ENCODE data around the gene MIPOL1.
"Not testable (repeated sequence)": the region's sequence is repeated elsewhere in the genome, so short reads cannot be mapped to it uniquely, and the experiment has no call there.

Gene MIPOL1

DNA sequence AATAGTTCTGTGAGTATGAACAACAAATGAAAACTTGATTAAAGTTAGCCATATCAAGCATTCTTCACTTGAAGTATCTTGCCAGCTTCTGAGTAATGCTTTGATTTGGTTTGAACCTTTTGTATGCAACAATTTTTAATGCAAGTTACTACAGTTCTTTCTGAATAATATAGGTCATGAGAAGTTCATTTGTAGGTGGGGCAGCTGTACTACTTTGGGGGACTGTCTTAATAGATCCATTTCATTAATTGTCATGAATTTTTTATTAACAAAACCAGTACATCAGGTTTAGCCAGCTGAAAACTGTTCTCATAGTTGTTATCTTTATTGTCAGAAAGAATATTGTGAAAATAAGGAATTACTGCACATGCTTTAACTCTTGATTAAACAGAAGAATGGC, 254.6 kb downstream of the MIPOL1 start:
- H3K36me3 ChIP-seq (ENCODE audit: control insufficient read depth in 2 of 2, insufficient read depth in 1 of 2, low read length in 2 of 2): no peaks in the 10 kb centered on the region
- H3K4me1 ChIP-seq (ENCODE audit: control insufficient read depth, insufficient read depth, low read length): no peaks in the 10 kb centered on the region
- H3K9me3 ChIP-seq (ENCODE audit: control insufficient read depth, insufficient read depth, low read depth, low read length): no peaks in the 10 kb centered on the region
- ChIA-PET POLR2A (no interaction called here), CTCF (no interaction called here)
- H3K4me3 ChIP-seq (ENCODE audit: low read depth, low read length): no peak overlapping the region
- TF ChIP-seq ZNF701 (tag by site-specific recombination; IDR thresholded peaks at IDR 0.05): no peak
- no peak for TF ChIP-seq SP3 (tag by site-specific recombination; IDR thresholded peaks at IDR 0.05)
- H3K27ac ChIP-seq (ENCODE audit: extremely low read depth, low read depth, low read length): no peak overlapping the region

GRCh38 chr14:37453985-37454384, 256.2 kb downstream of the MIPOL1 start:
- ChIA-PET CTCF (no interaction called here), POLR2A (no interaction called here)
- no peak overlapping the region for H3K27ac ChIP-seq (ENCODE audit: extremely low read depth, low read depth, low read length)
- TF ChIP-seq, protein P1, sequence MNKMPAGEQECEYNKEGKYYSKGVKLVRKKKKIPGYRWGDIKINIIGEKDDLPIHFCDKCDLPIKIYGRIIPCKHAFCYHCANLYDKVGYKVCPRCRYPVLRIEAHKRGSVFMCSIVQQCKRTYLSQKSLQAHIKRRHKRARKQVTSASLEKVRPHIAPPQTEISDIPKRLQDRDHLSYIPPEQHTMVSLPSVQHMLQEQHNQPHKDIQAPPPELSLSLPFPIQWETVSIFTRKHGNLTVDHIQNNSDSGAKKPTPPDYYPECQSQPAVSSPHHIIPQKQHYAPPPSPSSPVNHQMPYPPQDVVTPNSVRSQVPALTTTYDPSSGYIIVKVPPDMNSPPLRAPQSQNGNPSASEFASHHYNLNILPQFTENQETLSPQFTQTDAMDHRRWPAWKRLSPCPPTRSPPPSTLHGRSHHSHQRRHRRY (tag by site-specific recombination; IDR thresholded peaks at IDR 0.05): no peak
- no peak for TF ChIP-seq ZNF140 (tag by site-specific recombination; IDR thresholded peaks at IDR 0.05)
- TF ChIP-seq, protein P2, sequence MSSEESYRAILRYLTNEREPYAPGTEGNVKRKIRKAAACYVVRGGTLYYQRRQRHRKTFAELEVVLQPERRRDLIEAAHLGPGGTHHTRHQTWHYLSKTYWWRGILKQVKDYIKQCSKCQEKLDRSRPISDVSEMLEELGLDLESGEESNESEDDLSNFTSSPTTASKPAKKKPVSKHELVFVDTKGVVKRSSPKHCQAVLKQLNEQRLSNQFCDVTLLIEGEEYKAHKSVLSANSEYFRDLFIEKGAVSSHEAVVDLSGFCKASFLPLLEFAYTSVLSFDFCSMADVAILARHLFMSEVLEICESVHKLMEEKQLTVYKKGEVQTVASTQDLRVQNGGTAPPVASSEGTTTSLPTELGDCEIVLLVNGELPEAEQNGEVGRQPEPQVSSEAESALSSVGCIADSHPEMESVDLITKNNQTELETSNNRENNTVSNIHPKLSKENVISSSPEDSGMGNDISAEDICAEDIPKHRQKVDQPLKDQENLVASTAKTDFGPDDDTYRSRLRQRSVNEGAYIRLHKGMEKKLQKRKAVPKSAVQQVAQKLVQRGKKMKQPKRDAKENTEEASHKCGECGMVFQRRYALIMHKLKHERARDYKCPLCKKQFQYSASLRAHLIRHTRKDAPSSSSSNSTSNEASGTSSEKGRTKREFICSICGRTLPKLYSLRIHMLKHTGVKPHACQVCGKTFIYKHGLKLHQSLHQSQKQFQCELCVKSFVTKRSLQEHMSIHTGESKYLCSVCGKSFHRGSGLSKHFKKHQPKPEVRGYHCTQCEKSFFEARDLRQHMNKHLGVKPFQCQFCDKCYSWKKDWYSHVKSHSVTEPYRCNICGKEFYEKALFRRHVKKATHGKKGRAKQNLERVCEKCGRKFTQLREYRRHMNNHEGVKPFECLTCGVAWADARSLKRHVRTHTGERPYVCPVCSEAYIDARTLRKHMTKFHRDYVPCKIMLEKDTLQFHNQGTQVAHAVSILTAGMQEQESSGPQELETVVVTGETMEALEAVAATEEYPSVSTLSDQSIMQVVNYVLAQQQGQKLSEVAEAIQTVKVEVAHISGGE (tag by site-specific recombination; conservative IDR thresholded peaks at IDR 0.05; ENCODE audit: low read depth): no peak
- H3K36me3 ChIP-seq (ENCODE audit: control insufficient read depth in 2 of 2, insufficient read depth in 1 of 2, low read length in 2 of 2): no peaks in the 10 kb centered on the region
- no peak overlapping the region for H3K4me3 ChIP-seq (ENCODE audit: low read depth, low read length)
- no peaks in the 10 kb centered on the region for H3K9me3 ChIP-seq (ENCODE audit: control insufficient read depth, insufficient read depth, low read depth, low read length)
- H3K4me1 ChIP-seq (ENCODE audit: control insufficient read depth, insufficient read depth, low read length): no peaks in the 10 kb centered on the region

DNA sequence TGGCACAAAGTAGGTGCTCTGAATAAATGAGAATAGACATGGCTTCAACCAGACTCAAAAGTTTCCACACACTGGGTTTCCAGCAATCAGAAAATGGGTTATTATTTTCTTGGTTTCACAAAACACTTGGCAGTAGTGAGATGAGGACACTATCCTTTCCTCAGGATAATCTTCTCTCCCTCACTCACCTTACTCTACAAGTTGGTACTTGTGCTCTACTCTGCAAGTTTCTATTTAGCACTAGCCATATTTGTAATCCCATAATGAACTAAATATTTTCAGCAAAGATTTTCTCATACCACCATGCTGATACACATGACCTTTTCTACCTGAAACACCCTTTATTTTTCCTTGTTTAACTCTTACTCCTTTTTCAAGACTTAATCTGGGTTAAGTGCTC, 259.6 kb downstream of the MIPOL1 start:
- no peak overlapping the region for H3K4me3 ChIP-seq (ENCODE audit: low read depth, low read length)
- no peaks in the 10 kb centered on the region for H3K4me1 ChIP-seq (ENCODE audit: control insufficient read depth, insufficient read depth, low read length)
- no peaks in the 10 kb centered on the region for H3K9me3 ChIP-seq (ENCODE audit: control insufficient read depth, insufficient read depth, low read depth, low read length)
- ChIA-PET POLR2A (no interaction called here), CTCF (no interaction called here)
- TF ChIP-seq ZNF24 (tag by site-specific recombination; IDR thresholded peaks at IDR 0.05) (no peak), RBAK (tag by site-specific recombination; IDR thresholded peaks at IDR 0.05) (no peak), ZNF391 (tag by site-specific recombination; IDR thresholded peaks at IDR 0.05; ENCODE audit: borderline replicate concordance, low read depth) (no peak), GFI1B (tag by site-specific recombination; IDR thresholded peaks at IDR 0.05) (no peak), FEZF1 (tag by site-specific recombination; IDR thresholded peaks at IDR 0.05) (no peak)
- H3K27ac ChIP-seq (ENCODE audit: extremely low read depth, low read depth, low read length): no peak overlapping the region
- H3K36me3 ChIP-seq (ENCODE audit: control insufficient read depth in 2 of 2, insufficient read depth in 1 of 2, low read length in 2 of 2): no peaks in the 10 kb centered on the region

DNA sequence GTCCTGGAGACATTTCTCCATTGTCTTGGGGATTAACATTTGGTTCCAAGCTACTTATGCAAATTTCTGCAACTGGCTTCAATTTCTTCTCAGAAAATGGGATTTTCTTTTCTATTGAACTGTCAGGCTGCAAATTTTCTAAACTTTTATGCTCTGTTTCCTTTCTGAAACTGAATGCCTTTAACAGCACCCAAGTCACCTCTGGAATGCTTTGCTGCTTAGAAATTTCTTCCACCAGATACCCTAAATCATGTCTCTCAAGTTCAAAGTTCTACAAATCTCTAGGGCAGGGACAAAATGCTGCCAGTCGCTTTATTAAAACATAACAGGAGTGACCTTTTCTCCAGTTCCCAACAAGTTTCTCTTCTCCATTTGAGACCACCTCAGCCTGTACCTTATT, 264.7 kb downstream of the MIPOL1 start:
- H3K4me3 ChIP-seq (ENCODE audit: low read depth, low read length); H3K4me1 ChIP-seq (ENCODE audit: control insufficient read depth, insufficient read depth, low read length); H3K9me3 ChIP-seq (ENCODE audit: control insufficient read depth, insufficient read depth, low read depth, low read length); CTCF ChIA-PET; H3K36me3 ChIP-seq (ENCODE audit: control insufficient read depth in 2 of 2, insufficient read depth in 1 of 2, low read length in 2 of 2); H3K27ac ChIP-seq (ENCODE audit: extremely low read depth, low read depth, low read length); POLR2A ChIA-PET: not testable (repeated sequence)

- Histone ChIP-seq H3K27ac (ENCODE audit: extremely low read depth, low read depth, low read length) (no peak overlapping the region), H3K36me3 (ENCODE audit: control insufficient read depth in 2 of 2, insufficient read depth in 1 of 2, low read length in 2 of 2) (no peaks in the 10 kb centered on the region), H3K4me3 (ENCODE audit: low read depth, low read length) (no peak overlapping the region), H3K4me1 (ENCODE audit: control insufficient read depth, insufficient read depth, low read length) (no peaks in the 10 kb centered on the region), H3K9me3 (ENCODE audit: control insufficient read depth, insufficient read depth, low read depth, low read length) (no peaks in the 10 kb centered on the region)
- TF ChIP-seq ZNF146 (tag by site-specific recombination; IDR thresholded peaks at IDR 0.05): peak; percentile 79
- no peak for TF ChIP-seq ZNF157 (tag by site-specific recombination; IDR thresholded peaks at IDR 0.05)
- CTCF ChIA-PET: no interaction called here
- POLR2A ChIA-PET: no interaction called here
These were observed 266.6 kb downstream of the MIPOL1 start for GRCh38 chr14:37464192-37464858.
